Loucy (cell line): ENCODE measurements around the gene CDC14A.

Source experiments
- H2AFZ ChIP-seq: fragments of 200-600 bp; sonication (generic); 2 replicates; pipeline ENCODE4 v1.6.0; 2016; ENCODE audit warnings: antibody characterized with exemption, mild to moderate bottlenecking, low read length, moderate library complexity
- H3F3A ChIP-seq: fragments of 200-600 bp; 2 replicates; pipeline ENCODE4 v1.6.0; 2016; ENCODE audit warnings: antibody characterized with exemption, low read depth, mild to moderate bottlenecking
- H3K27me3 ChIP-seq: fragments of 200-600 bp; sonication (generic); 2 replicates; pipeline ENCODE4 v1.6.1; 2014; ENCODE audit warnings: low read length, mild to moderate bottlenecking; ENCODE audit not compliant: insufficient read depth, poor library complexity, severe bottlenecking
- H3K36me3 ChIP-seq: fragments of 200-600 bp; sonication (generic); 2 replicates; pipeline ENCODE4 v1.6.1; 2016; ENCODE audit warnings: low read length; ENCODE audit not compliant: insufficient read depth
- H3K4me1 ChIP-seq: fragments of 200-600 bp; sonication (generic); 2 replicates; pipeline ENCODE4 v1.5.1; 2014; ENCODE audit warnings: low read length, mild to moderate bottlenecking; ENCODE audit not compliant: insufficient read depth, poor library complexity, severe bottlenecking
- H3K4me2 ChIP-seq: fragments of 200-600 bp; sonication (generic); 2 replicates; pipeline ENCODE4 v1.6.0; 2014; ENCODE audit warnings: antibody characterized with exemption, low read length, low read depth, mild to moderate bottlenecking; ENCODE audit not compliant: poor library complexity, severe bottlenecking
- H3K4me3 ChIP-seq: fragments of 200-600 bp; sonication (generic); 2 replicates; pipeline ENCODE4 v1.5.1; 2014; ENCODE audit warnings: low read length, mild to moderate bottlenecking, mixed read lengths; ENCODE audit not compliant: poor library complexity, severe bottlenecking
- H3K79me2 ChIP-seq: fragments of 200-600 bp; sonication (generic); 2 replicates; pipeline ENCODE4 v1.6.1; 2014; ENCODE audit warnings: low read length; ENCODE audit not compliant: insufficient read depth
- H3K9ac ChIP-seq: fragments of 200-600 bp; sonication (generic); 2 replicates; pipeline ENCODE4 v1.6.0; 2014; ENCODE audit warnings: mild to moderate bottlenecking, low read depth, low read length, moderate library complexity; ENCODE audit not compliant: poor library complexity, severe bottlenecking
- H3K9me2 ChIP-seq: fragments of 200-600 bp; sonication (generic); replicated peaks from 2 replicates; pipeline ENCODE4 v1.6.1; 2016; ENCODE audit warnings: low read depth, low read length, mixed read lengths
- H3K9me3 ChIP-seq: fragments of 200-600 bp; sonication (generic); 2 replicates; pipeline ENCODE4 v1.6.1; 2014; ENCODE audit warnings: mild to moderate bottlenecking, antibody characterized with exemption, low read length, low read depth; ENCODE audit not compliant: insufficient read depth
- H4K20me1 ChIP-seq: fragments of 200-600 bp; sonication (generic); 2 replicates; pipeline ENCODE4 v1.6.0; 2014; ENCODE audit warnings: antibody characterized with exemption, low read length, mild to moderate bottlenecking; ENCODE audit not compliant: insufficient read depth, poor library complexity, severe bottlenecking
- EZH2phosphoT487 ChIP-seq: fragments of 200-600 bp; IDR thresholded peaks from 2 replicates; pipeline ENCODE4 v1.6.1; 2018; ENCODE audit warnings: antibody characterized with exemption, mild to moderate bottlenecking, moderate library complexity, borderline replicate concordance
- TF ChIP-seq, protein P1 (sequence below): fragments of 200-600 bp; sonication (generic); conservative IDR thresholded peaks from 2 replicates; pipeline ENCODE4 v1.5.1; 2014; ENCODE audit warnings: mild to moderate bottlenecking, antibody characterized with exemption, low read length

Gene CDC14A

DNA sequence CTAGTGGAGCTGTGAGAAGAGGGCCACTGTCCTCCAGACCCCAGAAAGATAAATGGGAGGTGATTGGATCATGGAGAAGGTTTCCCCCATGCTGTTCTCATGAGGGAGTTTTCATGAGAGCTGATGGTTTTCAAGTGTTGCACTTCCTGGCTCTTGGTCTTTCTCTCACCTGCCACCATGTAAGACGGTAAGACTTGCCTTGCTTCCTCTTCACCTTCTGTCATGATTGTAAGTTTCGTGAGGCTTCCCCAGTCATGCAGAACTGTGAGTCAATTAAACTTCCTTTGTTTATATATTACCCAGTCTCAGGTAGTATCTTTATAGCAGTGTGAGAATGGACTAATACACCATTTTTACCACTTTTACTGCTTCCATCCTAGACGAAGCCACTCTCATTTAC is 213.2 kb downstream of the CDC14A start:
- TF ChIP-seq EZH2phosphoT487, result no peak
- TF ChIP-seq, protein P1, sequence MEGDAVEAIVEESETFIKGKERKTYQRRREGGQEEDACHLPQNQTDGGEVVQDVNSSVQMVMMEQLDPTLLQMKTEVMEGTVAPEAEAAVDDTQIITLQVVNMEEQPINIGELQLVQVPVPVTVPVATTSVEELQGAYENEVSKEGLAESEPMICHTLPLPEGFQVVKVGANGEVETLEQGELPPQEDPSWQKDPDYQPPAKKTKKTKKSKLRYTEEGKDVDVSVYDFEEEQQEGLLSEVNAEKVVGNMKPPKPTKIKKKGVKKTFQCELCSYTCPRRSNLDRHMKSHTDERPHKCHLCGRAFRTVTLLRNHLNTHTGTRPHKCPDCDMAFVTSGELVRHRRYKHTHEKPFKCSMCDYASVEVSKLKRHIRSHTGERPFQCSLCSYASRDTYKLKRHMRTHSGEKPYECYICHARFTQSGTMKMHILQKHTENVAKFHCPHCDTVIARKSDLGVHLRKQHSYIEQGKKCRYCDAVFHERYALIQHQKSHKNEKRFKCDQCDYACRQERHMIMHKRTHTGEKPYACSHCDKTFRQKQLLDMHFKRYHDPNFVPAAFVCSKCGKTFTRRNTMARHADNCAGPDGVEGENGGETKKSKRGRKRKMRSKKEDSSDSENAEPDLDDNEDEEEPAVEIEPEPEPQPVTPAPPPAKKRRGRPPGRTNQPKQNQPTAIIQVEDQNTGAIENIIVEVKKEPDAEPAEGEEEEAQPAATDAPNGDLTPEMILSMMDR, result no peak
- Histone ChIP-seq H3F3A (no peaks in the 10 kb centered on the region), H4K20me1 (no peaks in the 10 kb centered on the region), H3K36me3 (no peaks in the 10 kb centered on the region), H2AFZ (no peak overlapping the region), H3K9ac (no peak overlapping the region), H3K9me2 (no peaks in the 10 kb centered on the region), H3K4me2 (no peak overlapping the region), H3K27me3 (no peaks in the 10 kb centered on the region), H3K9me3 (no peaks in the 10 kb centered on the region), H3K4me3 (no peak overlapping the region), H3K79me2 (no peaks in the 10 kb centered on the region), H3K4me1 (no peaks in the 10 kb centered on the region)

DNA sequence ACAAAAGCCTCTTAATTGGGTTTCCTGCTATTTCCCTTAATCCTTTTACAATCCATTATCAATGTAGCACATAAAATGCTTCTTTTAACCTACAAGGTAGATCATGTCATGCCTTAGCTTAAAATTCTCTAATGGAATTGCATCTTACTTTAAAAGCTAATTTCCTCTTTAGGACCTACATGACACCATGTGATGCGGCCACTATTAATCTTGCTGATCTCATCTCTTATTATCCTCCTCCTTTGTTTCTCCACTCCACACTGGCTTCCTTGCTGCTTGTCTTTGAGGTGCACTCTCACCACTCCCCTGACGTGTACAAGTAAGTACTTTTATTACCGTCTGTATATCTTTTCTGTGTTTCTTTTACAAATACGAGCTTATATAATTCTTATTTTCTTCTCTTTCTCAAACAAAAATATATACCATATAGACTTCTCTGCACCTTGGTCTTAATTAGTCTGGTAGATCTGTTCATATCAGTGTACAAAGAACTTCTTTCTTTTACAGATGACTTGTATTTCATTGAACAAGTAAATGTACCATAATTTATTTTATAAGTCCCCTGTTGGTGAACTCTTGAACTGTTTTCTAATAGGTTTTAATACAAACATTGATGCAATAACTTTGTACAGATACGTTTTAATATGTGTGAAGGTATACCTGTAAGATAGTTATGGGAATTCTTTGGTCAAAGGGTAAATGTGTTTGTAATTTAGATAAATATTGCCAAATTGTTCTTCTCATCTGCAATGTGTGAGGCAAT is 213.8 kb downstream of the CDC14A start:
- Histone ChIP-seq H3K4me3 (no peak overlapping the region), H3K4me2 (no peak overlapping the region), H3K9me2 (no peaks in the 10 kb centered on the region), H4K20me1 (no peaks in the 10 kb centered on the region), H3K9ac (no peak overlapping the region), H3K36me3 (no peaks in the 10 kb centered on the region), H3K9me3 (no peaks in the 10 kb centered on the region), H3F3A (no peaks in the 10 kb centered on the region), H3K4me1 (no peaks in the 10 kb centered on the region), H3K79me2 (no peaks in the 10 kb centered on the region), H2AFZ (no peak overlapping the region; the same call in 1 of the 2 replicates), H3K27me3 (no peaks in the 10 kb centered on the region)
- TF ChIP-seq, protein P1, result peak; percentile 29; the same call in 1 of the 2 replicates
- no peak for TF ChIP-seq EZH2phosphoT487

DNA sequence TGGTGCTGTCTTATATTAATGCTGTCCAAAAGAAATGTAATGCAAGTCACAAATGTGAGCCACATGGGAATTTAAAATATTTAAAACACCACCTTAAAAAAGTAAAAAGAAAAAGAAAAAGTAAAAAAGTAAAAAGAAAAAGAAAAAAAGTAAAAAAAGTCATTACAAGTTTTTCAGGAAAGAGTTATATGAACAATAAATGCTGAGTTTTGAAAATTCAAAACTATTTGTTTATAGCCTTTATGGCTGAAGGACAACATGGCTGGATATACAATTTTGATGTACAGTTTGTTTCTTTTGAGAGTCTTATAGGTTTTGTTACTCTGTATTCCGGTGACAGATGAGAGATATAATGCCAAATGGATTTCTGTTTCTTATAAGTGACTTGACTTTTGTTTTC is 214.8 kb downstream of the CDC14A start:
- no peaks in the 10 kb centered on the region for H3K27me3 ChIP-seq
- H3K9me3 ChIP-seq, result no peaks in the 10 kb centered on the region
- TF ChIP-seq, protein P1, result no peak
- no peak for TF ChIP-seq EZH2phosphoT487
- no peaks in the 10 kb centered on the region for H3K79me2 ChIP-seq
- no peak overlapping the region for H2AFZ ChIP-seq
- no peaks in the 10 kb centered on the region for H3F3A ChIP-seq
- no peaks in the 10 kb centered on the region for H3K36me3 ChIP-seq
- no peaks in the 10 kb centered on the region for H3K4me1 ChIP-seq
- H3K9me2 ChIP-seq, result no peaks in the 10 kb centered on the region
- H3K4me3 ChIP-seq, result no peak overlapping the region
- H4K20me1 ChIP-seq, result no peaks in the 10 kb centered on the region
- H3K9ac ChIP-seq, result no peak overlapping the region
- H3K4me2 ChIP-seq, result no peak overlapping the region
